HEK293T (cell line): ENCODE results near the gene RASD2.

Source experiments
- PKNOX1 ChIP-seq: fragments of 450-650 bp; IDR thresholded peaks from 2 replicates; pipeline ENCODE4 v1.6.1; 2016
- SUZ12 ChIP-seq: fragments of 450-650 bp; IDR thresholded peaks from 2 replicates; pipeline ENCODE4 v1.6.1; 2016; ENCODE audit warnings: mild to moderate bottlenecking
- ZNF384 ChIP-seq: fragments of 450-650 bp; IDR thresholded peaks from 2 replicates; pipeline ENCODE4 v1.6.1; 2016

GRCh38 chr22:35556666-35557065 lies 16.0 kb downstream of the RASD2 start:
- TF ChIP-seq ZNF384 (no peak), PKNOX1 (no peak), SUZ12 (no peak)
